Thoracic aorta (tissue), 2 donors: ENCODE measurements around the gene BMERB1. TPM values are rescaled to one million over a fixed set of nuclear protein-coding genes. Genes with fewer than 3 reads are reported as not detected.

ENCODE experiments used
- ATAC-seq: fragments of 150-250 bp; one replicate; pipeline ENCODE4 v1.8.0; 2017; ENCODE audit warnings: low read depth; ENCODE audit not compliant: insufficient number of reproducible peaks, low FRiP score
- DNase-seq: peaks from one replicate; pipeline ENCODE4 v3.0.0-alpha.2; 2020; ENCODE audit warnings: low spot score
- H3K27ac ChIP-seq, 2 donors: fragments of 200-600 bp; sonication (generic); 1 replicate in 1 of 2; 2 replicates in 1 of 2; pipeline ENCODE4 v1.5.1; 2016; ENCODE audit warnings: mild to moderate bottlenecking in 2 of 2, moderate library complexity in 2 of 2
- H3K27me3 ChIP-seq: fragments of 200-600 bp; sonication (generic); replicated peaks from 2 replicates; pipeline ENCODE4 v1.6.0; 2016; ENCODE audit warnings: mild to moderate bottlenecking; ENCODE audit not compliant: insufficient read depth
- H3K36me3 ChIP-seq: fragments of 200-600 bp; sonication (generic); one replicate; pipeline ENCODE4 v1.5.1; 2016
- H3K4me1 ChIP-seq, 2 donors: fragments of 200-600 bp; sonication (generic); 1 replicate in 1 of 2; 2 replicates in 1 of 2; pipeline versions ENCODE4 v1.5.1 to v1.6.0; 2016; ENCODE audit warnings: low read depth in 2 of 2, mild to moderate bottlenecking in 1 of 2; ENCODE audit not compliant: control insufficient read depth in 1 of 2
- H3K4me3 ChIP-seq: fragments of 200-600 bp; sonication (generic); 2 replicates; pipeline ENCODE4 v1.5.1; 2016; ENCODE audit warnings: mild to moderate bottlenecking
- H3K9me3 ChIP-seq: fragments of 200-600 bp; sonication (generic); 2 replicates; pipeline ENCODE4 v1.5.1; 2016
- CTCF ChIP-seq: fragments of 200-600 bp; sonication (generic); IDR thresholded peaks from one replicate; pipeline ENCODE4 v1.5.1; 2019; ENCODE audit warnings: antibody characterized with exemption
- total RNA-seq, 2 donors: library from RNA; depleted of rRNA; stranded (reverse); fragments of >200 nt; gene quantifications; one replicate each; pipeline versions ENCODE4 v1.1.0 to v1.2.3, GENCODE V29; 2016

The BMERB1 gene
- total RNA-seq, 2 donors from 2014 or later: 75.1 to 95.2 TPM

- Histone ChIP-seq H3K27me3 (no peaks in the 10 kb centered on the region), H3K4me3 (no peak overlapping the region), H3K9me3 (no peaks in the 10 kb centered on the region), H3K4me1 (peaks cover 0 to 5% of the 10 kb centered on the region in 2 donors), H3K27ac (no peak overlapping the region), H3K36me3 (peaks cover 4% of the 10 kb centered on the region)
- no peak for DNase-seq
- ATAC-seq: no peak
- TF ChIP-seq CTCF: no peak
These were observed 119.1 kb downstream of the BMERB1 start for GRCh38 chr16:15553313-15554088.

GRCh38 chr16:15556130-15556529 lies 121.7 kb downstream of the BMERB1 start:
- ATAC-seq (no peak), DNase-seq (no peak)
- Histone ChIP-seq H3K4me1 (no peaks in the 10 kb centered on the region), H3K4me3 (no peak overlapping the region), H3K9me3 (no peaks in the 10 kb centered on the region), H3K36me3 (peaks cover 4% of the 10 kb centered on the region), H3K27me3 (no peaks in the 10 kb centered on the region), H3K27ac (no peak overlapping the region)
- no peak for TF ChIP-seq CTCF

GRCh38 chr16:15557258-15557657 lies 122.9 kb downstream of the BMERB1 start:
- no peaks in the 10 kb centered on the region for H3K9me3 ChIP-seq
- TF ChIP-seq CTCF: no peak
- no peak for ATAC-seq
- H3K36me3 ChIP-seq: peaks cover 4% of the 10 kb centered on the region
- no peak overlapping the region for H3K27ac ChIP-seq
- DNase-seq: no peak
- H3K27me3 ChIP-seq: no peaks in the 10 kb centered on the region
- no peaks in the 10 kb centered on the region for H3K4me1 ChIP-seq
- H3K4me3 ChIP-seq: no peak overlapping the region

- ATAC-seq (no peak), DNase-seq (no peak)
- Histone ChIP-seq H3K9me3 (no peaks in the 10 kb centered on the region), H3K4me1 (no peaks in the 10 kb centered on the region), H3K36me3 (peaks cover 4% of the 10 kb centered on the region), H3K27ac (no peak overlapping the region), H3K27me3 (no peaks in the 10 kb centered on the region), H3K4me3 (no peak overlapping the region)
- no peak for TF ChIP-seq CTCF
These were observed 124.8 kb downstream of the BMERB1 start for GRCh38 chr16:15559176-15559575.

- Histone ChIP-seq H3K9me3 (no peaks in the 10 kb centered on the region), H3K4me1 (no peaks in the 10 kb centered on the region), H3K27ac (no peak overlapping the region), H3K36me3 (peaks cover 7% of the 10 kb centered on the region), H3K4me3 (no peak overlapping the region), H3K27me3 (no peaks in the 10 kb centered on the region)
- DNase-seq (no peak), ATAC-seq (no peak)
- TF ChIP-seq CTCF: no peak
These were observed 130.4 kb downstream of the BMERB1 start for GRCh38 chr16:15564604-15565339.
